Naive thymus-derived CD8-positive, alpha-beta T cell (primary cell): Measurements from ENCODE around the gene COX20. TPM values are rescaled to one million over a fixed set of nuclear protein-coding genes. Genes with fewer than 3 reads are reported as not detected.

ENCODE experiments used
- ATAC-seq, 2 donors: fragments of 150-1000 bp; cut with Tn5 transposase in 1 of 2; sonication (Bioruptor Pico), chemical (Tn5 transposase) in 1 of 2; 1 replicate in 1 of 2; 2 replicates in 1 of 2; pipeline ENCODE4 v1.10.0; 2021; ENCODE audit warnings: mild to moderate bottlenecking in 2 of 2, moderate library complexity in 2 of 2
- POLR2A ChIA-PET: fragments of 350-600 bp; sonication (Branson Sonifier 250); formaldehyde crosslinking; loops from one replicate; lab custom pipeline; 2021; ENCODE audit warnings: antibody characterized with exemption; lab: Charles Lee
- DNase-seq, 10 donors: peaks; one replicate each; pipeline versions ENCODE4 v3.0.0 to v3.0.0-alpha.2; 2020 to 2022
- H3K27ac Mint-ChIP-seq, 10 donors: one replicate each; pipeline ENCODE4 v1.8.0; 2020 to 2022; ENCODE audit warnings: mild to moderate bottlenecking in 10 of 10, mixed read lengths in 10 of 10, moderate library complexity in 4 of 10, inconsistent platforms in 1 of 10
- H3K27me3 Mint-ChIP-seq, 5 donors: one replicate each; pipeline ENCODE4 v1.8.0; 2021 to 2022; ENCODE audit warnings: mixed read lengths in 5 of 5
- H3K36me3 Mint-ChIP-seq, 3 donors: one replicate each; pipeline ENCODE4 v1.8.0; 2020 to 2022; ENCODE audit warnings: mixed read lengths in 3 of 3, mild to moderate bottlenecking in 2 of 3, inconsistent platforms in 1 of 3
- H3K4me1 Mint-ChIP-seq, 4 donors: one replicate each; pipeline ENCODE4 v1.8.0; 2021 to 2022; ENCODE audit warnings: mixed read lengths in 4 of 4
- H3K4me3 Mint-ChIP-seq, 10 donors: one replicate each; pipeline ENCODE4 v1.8.0; 2020 to 2022; ENCODE audit warnings: mild to moderate bottlenecking in 10 of 10, mixed read lengths in 10 of 10, moderate library complexity in 6 of 10, inconsistent platforms in 1 of 10
- H3K9me3 Mint-ChIP-seq, 9 donors: one replicate each; pipeline ENCODE4 v1.8.0; 2020 to 2022; ENCODE audit warnings: mixed read lengths in 9 of 9, mild to moderate bottlenecking in 3 of 9, inconsistent platforms in 1 of 9, moderate library complexity in 1 of 9
- polyA plus RNA-seq, 3 donors: library from polyadenylated mRNA; unstranded; fragments of 300-500 nt; fragmentation: Illumina TruSeq; gene quantifications; one replicate each; pipeline ENCODE4 v1.2.3, GENCODE V29; 2021
- total RNA-seq, 8 experiments: library from RNA in 2 of 8; stranded (reverse) in 2 of 8; gene quantifications; one replicate each; pipeline ENCODE4 v1.2.3 and lab custom pipeline; 2021 to 2026

COX20 gene
- total and polyA plus RNA-seq, 5 experiments from 2014 or later = 31.4 to 52.6 (median 36.8) TPM

DNA sequence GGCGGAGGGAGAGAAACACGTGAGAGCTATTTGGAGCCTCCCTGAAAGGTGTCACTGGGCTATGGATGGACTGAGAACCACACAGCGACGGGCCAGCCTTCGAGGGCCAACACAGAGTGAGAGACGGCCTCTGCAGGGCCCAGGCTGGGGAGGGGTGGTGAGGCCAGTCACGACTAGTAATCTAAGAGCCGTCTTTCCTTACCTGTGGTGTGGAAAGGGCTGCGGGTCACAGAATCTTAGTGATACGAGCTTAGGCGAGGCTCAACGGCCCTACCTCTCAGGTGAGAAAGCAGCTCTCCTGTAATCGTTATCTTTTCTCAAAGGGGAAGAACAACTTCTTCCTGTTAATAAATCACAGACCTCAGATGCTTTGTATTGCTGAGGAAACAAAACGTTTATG is 33.4 kb upstream of the COX20 start:
- Mint-ChIP-seq H3K4me3 (no peak overlapping the region), H3K36me3 (no peaks in the 10 kb centered on the region), H3K9me3 (no peaks in the 10 kb centered on the region), H3K4me1 (peaks cover 0 to 5% (median 2%) of the 10 kb centered on the region in 4 donors), H3K27ac (no peak overlapping the region), H3K27me3 (peaks cover 0 to 2% (median 0%) of the 10 kb centered on the region in 5 donors)
- ATAC-seq = no peak
- POLR2A ChIA-PET = interaction anchor here (1.1 to 3.3 kb wide), 4 partner anchors 31 to 240 kb away, joined by 4 to 18 read pairs (median 8); partner anchors contain the start of gene HNRNPU
- DNase-seq = no peak

DNA sequence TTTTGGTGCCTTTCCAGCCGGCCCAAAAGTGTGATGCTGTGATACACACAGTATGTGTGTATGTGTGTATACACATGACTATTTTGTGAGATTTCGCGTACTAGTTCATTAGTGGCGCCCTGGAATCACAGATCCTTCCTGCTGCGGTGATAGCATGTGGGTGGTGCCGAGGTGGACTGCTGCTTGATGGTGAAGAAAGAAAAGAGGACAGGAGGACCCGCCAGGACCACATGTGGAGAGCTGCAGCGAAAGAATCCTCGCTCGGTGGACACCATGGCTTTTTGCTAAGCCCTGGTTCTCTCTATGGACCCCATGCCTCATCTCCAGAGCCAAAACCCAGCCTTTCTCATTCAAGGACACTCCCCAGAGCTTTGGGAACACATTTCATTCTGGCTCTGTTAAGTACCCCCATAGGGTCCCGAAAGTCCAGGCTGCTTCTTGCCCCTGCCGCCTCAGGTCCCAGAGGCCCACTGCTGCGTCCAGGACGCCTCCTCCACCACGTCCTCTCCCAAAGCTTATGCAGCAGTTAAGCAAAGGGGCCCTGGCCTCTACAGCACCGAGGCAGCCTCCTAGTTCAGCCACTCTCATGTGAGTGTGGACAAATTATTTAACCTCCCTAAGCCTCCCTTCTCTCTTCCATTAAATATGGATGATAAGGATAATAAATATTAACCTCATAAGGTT is 32.8 kb upstream of the COX20 start:
- H3K27me3 Mint-ChIP-seq = peaks cover 0 to 2% (median 0%) of the 10 kb centered on the region in 5 donors
- POLR2A ChIA-PET = interaction anchor here (1.6 to 3.3 kb wide), 2 partner anchors 32 to 61 kb away, joined by 10 to 18 read pairs; partner anchors contain the start of gene HNRNPU
- peaks cover 0 to 5% (median 2%) of the 10 kb centered on the region in 4 donors for H3K4me1 Mint-ChIP-seq
- H3K36me3 Mint-ChIP-seq = no peaks in the 10 kb centered on the region
- no peak overlapping the region for H3K4me3 Mint-ChIP-seq
- DNase-seq = no peak
- H3K9me3 Mint-ChIP-seq = no peaks in the 10 kb centered on the region
- H3K27ac Mint-ChIP-seq = peak overlapping the region in 1 of 10 donors; percentile 12
- ATAC-seq = no peak

DNA sequence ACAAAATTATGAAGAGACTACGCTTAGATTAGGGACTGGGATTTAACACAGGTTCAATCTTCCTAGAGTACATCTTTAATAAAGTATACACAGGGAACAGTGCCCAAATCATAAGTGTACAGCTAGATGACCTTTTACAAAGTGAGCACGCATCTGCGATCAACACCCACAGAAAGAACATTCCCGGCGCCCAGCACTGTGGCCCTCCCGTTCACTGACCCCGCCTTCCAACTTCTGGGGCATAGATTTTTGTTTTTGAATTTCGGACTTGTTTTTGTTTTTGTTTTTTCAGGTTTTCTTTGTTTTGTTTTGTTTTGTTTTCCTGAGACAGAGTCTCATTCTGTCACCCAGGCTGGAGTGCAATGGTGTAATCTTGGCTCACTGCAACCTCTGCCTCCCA is 30.6 kb upstream of the COX20 start:
- ATAC-seq (no peak), DNase-seq (no peak)
- POLR2A ChIA-PET = no interaction called here
- no peak overlapping the region for H3K27ac Mint-ChIP-seq
- H3K27me3 Mint-ChIP-seq = peaks cover 0 to 2% (median 0%) of the 10 kb centered on the region in 5 donors
- H3K9me3 Mint-ChIP-seq = no peaks in the 10 kb centered on the region
- H3K4me3 Mint-ChIP-seq = no peak overlapping the region
- H3K36me3 Mint-ChIP-seq = no peaks in the 10 kb centered on the region
- H3K4me1 Mint-ChIP-seq = peaks cover 0 to 5% (median 2%) of the 10 kb centered on the region in 4 donors

- H3K27ac Mint-ChIP-seq = peak overlapping the region in 1 of 10 donors; percentile 24
- no peak for DNase-seq
- ATAC-seq = no peak
- H3K4me3 Mint-ChIP-seq = no peak overlapping the region
- H3K36me3 Mint-ChIP-seq = no peaks in the 10 kb centered on the region
- H3K9me3 Mint-ChIP-seq = no peaks in the 10 kb centered on the region
- peaks cover 0 to 8% (median 6%) of the 10 kb centered on the region in 5 donors for H3K27me3 Mint-ChIP-seq
- H3K4me1 Mint-ChIP-seq = peaks cover 0 to 3% (median 0%) of the 10 kb centered on the region in 4 donors
- POLR2A ChIA-PET = no interaction called here
Measured at GRCh38 chr1:244807138-244807537, 28.3 kb upstream of the COX20 start.

DNA sequence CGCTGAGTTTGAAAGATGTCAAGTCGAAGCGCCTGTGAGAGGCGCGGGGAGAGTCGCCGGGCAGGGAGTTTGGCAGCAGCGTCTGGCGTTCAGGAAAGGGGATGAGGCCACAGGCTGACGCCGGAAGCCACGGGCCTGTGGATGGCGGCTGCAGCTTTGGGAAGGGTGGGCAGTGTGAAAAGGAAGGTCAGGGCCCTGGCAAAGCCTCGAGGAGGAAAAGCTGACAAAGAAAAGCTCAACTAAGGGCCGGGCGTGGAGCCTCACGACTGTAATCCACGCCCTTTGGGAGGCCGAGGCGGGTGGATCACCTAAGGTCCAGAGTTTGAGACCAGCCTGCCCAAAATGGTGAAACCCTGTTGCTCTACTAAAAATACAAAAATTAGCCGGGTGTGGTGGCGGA is 25.2 kb upstream of the COX20 start:
- no peak overlapping the region for H3K4me3 Mint-ChIP-seq
- POLR2A ChIA-PET = no interaction called here
- H3K27ac Mint-ChIP-seq = no peak overlapping the region
- H3K4me1 Mint-ChIP-seq = peaks cover 0 to 8% (median 2%) of the 10 kb centered on the region in 4 donors
- H3K36me3 Mint-ChIP-seq = no peaks in the 10 kb centered on the region
- no peak for ATAC-seq
- no peak for DNase-seq
- peaks cover 0 to 26% (median 7%) of the 10 kb centered on the region in 5 donors for H3K27me3 Mint-ChIP-seq
- no peaks in the 10 kb centered on the region for H3K9me3 Mint-ChIP-seq

GRCh38 chr1:244813327-244813726 is 22.1 kb upstream of the COX20 start:
- H3K4me3 Mint-ChIP-seq = no peak overlapping the region
- peaks cover 4 to 15% (median 7%) of the 10 kb centered on the region in 4 donors for H3K4me1 Mint-ChIP-seq
- H3K36me3 Mint-ChIP-seq = no peaks in the 10 kb centered on the region
- peaks cover 0 to 29% (median 8%) of the 10 kb centered on the region in 5 donors for H3K27me3 Mint-ChIP-seq
- H3K9me3 Mint-ChIP-seq = no peaks in the 10 kb centered on the region
- DNase-seq (no peak), ATAC-seq (no peak)
- no peak overlapping the region for H3K27ac Mint-ChIP-seq
- POLR2A ChIA-PET = no interaction called here

GRCh38 chr1:244815600-244816099 is 19.8 kb upstream of the COX20 start:
- Mint-ChIP-seq H3K4me1 (peaks cover 4 to 15% (median 7%) of the 10 kb centered on the region in 4 donors), H3K36me3 (no peaks in the 10 kb centered on the region), H3K4me3 (peak overlapping the region in 8 of 10 donors; percentile 23 to 80 (median 34)), H3K27me3 (peaks cover 0 to 29% (median 8%) of the 10 kb centered on the region in 5 donors), H3K9me3 (no peaks in the 10 kb centered on the region), H3K27ac (peak overlapping the region in 2 of 10 donors; percentile 25 to 72)
- POLR2A ChIA-PET = no interaction called here
- no peak for DNase-seq
- ATAC-seq = no peak

DNA sequence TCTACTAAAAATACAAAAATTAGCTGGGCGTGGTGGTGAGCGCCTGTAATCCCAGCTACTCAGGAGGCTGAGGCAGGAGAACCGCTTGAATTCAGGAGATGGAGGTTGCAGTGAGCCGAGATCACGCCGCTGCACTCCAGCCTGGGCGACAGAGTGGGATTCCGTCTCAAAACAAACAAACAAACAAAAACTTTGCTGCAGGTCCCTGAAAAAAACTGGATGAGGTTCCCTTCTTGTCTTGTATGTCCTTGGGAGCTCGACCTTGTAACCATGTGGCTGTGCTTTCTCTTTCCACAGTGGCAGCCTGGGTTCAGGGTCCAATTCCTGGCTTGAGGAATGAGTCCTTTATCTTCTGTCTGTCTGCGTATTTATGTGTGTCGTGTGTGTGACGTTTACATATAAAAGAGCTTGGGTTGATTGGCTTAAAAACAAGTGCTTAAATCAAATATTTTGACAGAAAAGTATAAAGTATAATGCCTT is 18.0 kb upstream of the COX20 start:
- POLR2A ChIA-PET = no interaction called here
- H3K27ac Mint-ChIP-seq = no peak overlapping the region
- no peaks in the 10 kb centered on the region for H3K9me3 Mint-ChIP-seq
- H3K4me1 Mint-ChIP-seq = peaks cover 1 to 15% (median 7%) of the 10 kb centered on the region in 4 donors
- no peak for ATAC-seq
- H3K36me3 Mint-ChIP-seq = no peaks in the 10 kb centered on the region
- no peak overlapping the region for H3K4me3 Mint-ChIP-seq
- peaks cover 0 to 22% (median 6%) of the 10 kb centered on the region in 5 donors for H3K27me3 Mint-ChIP-seq
- DNase-seq = no peak

GRCh38 chr1:244820131-244820530 is 15.3 kb upstream of the COX20 start:
- no peak overlapping the region for H3K27ac Mint-ChIP-seq
- no peak overlapping the region for H3K4me3 Mint-ChIP-seq
- H3K9me3 Mint-ChIP-seq = no peaks in the 10 kb centered on the region
- POLR2A ChIA-PET = no interaction called here
- DNase-seq = no peak
- peaks cover 1 to 9% (median 6%) of the 10 kb centered on the region in 4 donors for H3K4me1 Mint-ChIP-seq
- ATAC-seq = no peak
- H3K27me3 Mint-ChIP-seq = peaks cover 0 to 5% (median 2%) of the 10 kb centered on the region in 5 donors
- no peaks in the 10 kb centered on the region for H3K36me3 Mint-ChIP-seq

- Mint-ChIP-seq H3K27ac (no peak overlapping the region), H3K4me1 (peaks cover 0 to 2% (median 0%) of the 10 kb centered on the region in 4 donors), H3K9me3 (no peaks in the 10 kb centered on the region), H3K36me3 (no peaks in the 10 kb centered on the region), H3K4me3 (no peak overlapping the region), H3K27me3 (peaks cover 0 to 2% (median under 1%) of the 10 kb centered on the region in 5 donors)
- DNase-seq = no peak
- no peak for ATAC-seq
- POLR2A ChIA-PET = interaction anchor here (1.0 kb wide), 1 partner anchor 13 kb away, joined by 3 read pairs; no protein-coding TSS in a partner anchor
Measured at GRCh38 chr1:244821134-244821533, 14.3 kb upstream of the COX20 start.

DNA sequence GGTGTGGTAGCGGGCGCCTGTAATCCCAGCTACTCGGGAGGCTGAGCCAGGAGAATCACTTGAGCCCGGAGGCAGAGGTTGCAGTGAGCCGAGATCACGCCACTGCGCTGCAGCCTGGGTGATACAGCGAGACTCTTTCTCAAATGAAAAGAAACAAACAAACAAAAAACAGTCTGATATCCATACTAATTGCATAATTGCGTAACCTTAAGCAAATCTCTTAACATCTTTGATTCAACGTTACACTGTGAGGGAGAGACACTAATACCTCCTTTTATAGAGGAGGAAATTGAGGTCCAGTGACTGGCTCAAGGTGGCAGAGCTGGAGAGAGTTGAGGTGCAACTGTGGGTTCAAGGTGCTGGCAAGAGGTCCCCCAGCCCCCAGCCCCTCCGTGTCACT is 12.6 kb upstream of the COX20 start:
- Mint-ChIP-seq H3K27me3 (no peaks in the 10 kb centered on the region), H3K4me3 (no peak overlapping the region), H3K27ac (no peak overlapping the region), H3K4me1 (no peaks in the 10 kb centered on the region), H3K9me3 (no peaks in the 10 kb centered on the region), H3K36me3 (no peaks in the 10 kb centered on the region)
- ATAC-seq = no peak
- DNase-seq = no peak
- POLR2A ChIA-PET = no interaction called here

DNA sequence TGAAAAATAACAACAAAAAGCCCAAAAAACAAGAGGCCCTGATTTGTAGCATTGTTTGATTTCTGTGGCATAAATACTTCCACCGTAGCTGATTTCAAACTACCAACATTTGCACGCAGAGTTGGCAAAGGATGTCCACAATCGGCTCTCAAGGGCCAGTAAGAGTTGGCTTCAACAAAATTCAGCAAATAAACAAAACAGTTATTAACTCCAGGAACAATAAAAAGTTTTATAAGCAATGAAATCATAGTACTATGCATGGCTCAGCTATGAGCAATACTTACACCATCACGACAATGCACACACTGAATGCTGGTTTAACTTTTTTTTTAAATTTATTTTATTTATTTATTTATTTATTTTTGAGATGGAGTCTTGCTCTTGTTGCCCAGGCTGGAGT is 8.7 kb upstream of the COX20 start:
- Mint-ChIP-seq H3K9me3 (peaks cover 0 to 2% (median 0%) of the 10 kb centered on the region in 9 donors), H3K36me3 (no peaks in the 10 kb centered on the region), H3K4me3 (no peak overlapping the region), H3K4me1 (no peaks in the 10 kb centered on the region), H3K27me3 (no peaks in the 10 kb centered on the region), H3K27ac (no peak overlapping the region)
- no peak for ATAC-seq
- POLR2A ChIA-PET = interaction anchor here (0.6 to 1.2 kb wide), 3 partner anchors 37 to 152 kb away, joined by 3 to 5 read pairs (median 4); partner anchors contain the start of gene HNRNPU
- no peak for DNase-seq

- H3K36me3 Mint-ChIP-seq = no peaks in the 10 kb centered on the region
- H3K4me1 Mint-ChIP-seq = peaks cover 2 to 12% (median 5%) of the 10 kb centered on the region in 4 donors
- H3K27ac Mint-ChIP-seq = no peak overlapping the region
- no peak for DNase-seq
- no peak for ATAC-seq
- H3K4me3 Mint-ChIP-seq = no peak overlapping the region
- POLR2A ChIA-PET = interaction anchor here (0.6 to 2.1 kb wide), 4 partner anchors 26 to 141 kb away, joined by 3 to 5 read pairs (median 4); partner anchors contain the start of gene HNRNPU
- peaks cover 0 to 2% (median 0%) of the 10 kb centered on the region in 9 donors for H3K9me3 Mint-ChIP-seq
- no peaks in the 10 kb centered on the region for H3K27me3 Mint-ChIP-seq
Measured at GRCh38 chr1:244830639-244831038, 4.8 kb upstream of the COX20 start.
